Activated naive CD4-positive, alpha-beta T cell treated with anti-CD3 and anti-CD28 coated beads, Interleukin-2, amount 50 U/mL, for 24 hours (primary cell): ENCODE data around the gene OR8B8.
"Not testable (repeated sequence)": the region's sequence is repeated elsewhere in the genome, so short reads cannot be mapped to it uniquely, and the experiment has no call there.

Source experiments
- H3K27ac Mint-ChIP-seq: one replicate; pipeline ENCODE4 v1.8.0; 2021; ENCODE audit warnings: mild to moderate bottlenecking, mixed read lengths
- H3K27me3 Mint-ChIP-seq: one replicate; pipeline ENCODE4 v1.8.0; 2021; ENCODE audit warnings: mixed read lengths
- H3K36me3 Mint-ChIP-seq: one replicate; pipeline ENCODE4 v1.8.0; 2021; ENCODE audit warnings: mixed read lengths
- H3K4me1 Mint-ChIP-seq: one replicate; pipeline ENCODE4 v1.8.0; 2021; ENCODE audit warnings: mixed read lengths
- H3K4me3 Mint-ChIP-seq: one replicate; pipeline ENCODE4 v1.8.0; 2021; ENCODE audit warnings: mild to moderate bottlenecking, mixed read lengths
- H3K9me3 Mint-ChIP-seq: one replicate; pipeline ENCODE4 v1.8.0; 2021; ENCODE audit warnings: mixed read lengths

OR8B8 gene

GRCh38 chr11:124460459-124460858, 15.0 kb upstream of the OR8B8 start:
- H3K4me3 Mint-ChIP-seq = no peak overlapping the region
- no peaks in the 10 kb centered on the region for H3K4me1 Mint-ChIP-seq
- H3K27ac Mint-ChIP-seq = no peak overlapping the region
- H3K36me3 Mint-ChIP-seq = no peaks in the 10 kb centered on the region
- H3K9me3 Mint-ChIP-seq = no peaks in the 10 kb centered on the region
- H3K27me3 Mint-ChIP-seq = peaks cover 4% of the 10 kb centered on the region

- not testable (repeated sequence) for H3K4me3 Mint-ChIP-seq, H3K27me3 Mint-ChIP-seq, H3K4me1 Mint-ChIP-seq, H3K9me3 Mint-ChIP-seq, H3K27ac Mint-ChIP-seq, H3K36me3 Mint-ChIP-seq
These were observed 13.9 kb upstream of the OR8B8 start for GRCh38 chr11:124459379-124459778.

DNA sequence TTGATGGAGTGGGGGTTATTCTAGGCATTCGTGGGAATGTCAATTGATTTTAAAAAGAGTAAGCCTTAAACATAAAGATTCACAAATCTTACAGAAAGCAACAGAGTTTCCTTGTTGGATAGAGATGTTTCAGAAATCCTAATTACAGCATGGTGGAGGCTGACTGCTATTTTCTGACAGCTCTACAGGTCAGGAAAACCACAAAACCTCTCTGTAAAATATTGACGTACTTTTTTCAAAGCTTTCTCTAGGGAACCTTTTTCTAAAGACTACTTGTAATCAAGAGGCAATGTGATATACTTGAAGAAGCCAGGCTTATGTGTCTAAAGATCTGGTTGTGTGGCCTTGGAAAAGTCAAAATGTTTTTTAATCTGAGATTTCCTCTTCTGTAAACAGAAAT, 9.1 kb upstream of the OR8B8 start:
- H3K27ac Mint-ChIP-seq = no peak overlapping the region

GRCh38 chr11:124446916-124447315, 1.4 kb upstream of the OR8B8 start:
- H3K27me3 Mint-ChIP-seq = peaks cover 5% of the 10 kb centered on the region
- H3K4me3 Mint-ChIP-seq = no peak overlapping the region
- no peaks in the 10 kb centered on the region for H3K36me3 Mint-ChIP-seq
- H3K27ac Mint-ChIP-seq = no peak overlapping the region
- no peaks in the 10 kb centered on the region for H3K4me1 Mint-ChIP-seq
- H3K9me3 Mint-ChIP-seq = peaks cover 4% of the 10 kb centered on the region

More for the DNA sequence above, 9.1 kb upstream of the OR8B8 start:
- H3K27me3 Mint-ChIP-seq = peaks cover 3% of the 10 kb centered on the region
- no peaks in the 10 kb centered on the region for H3K36me3 Mint-ChIP-seq
- H3K9me3 Mint-ChIP-seq = peaks cover 4% of the 10 kb centered on the region
- H3K4me1 Mint-ChIP-seq = no peaks in the 10 kb centered on the region
- H3K4me3 Mint-ChIP-seq = no peak overlapping the region

DNA sequence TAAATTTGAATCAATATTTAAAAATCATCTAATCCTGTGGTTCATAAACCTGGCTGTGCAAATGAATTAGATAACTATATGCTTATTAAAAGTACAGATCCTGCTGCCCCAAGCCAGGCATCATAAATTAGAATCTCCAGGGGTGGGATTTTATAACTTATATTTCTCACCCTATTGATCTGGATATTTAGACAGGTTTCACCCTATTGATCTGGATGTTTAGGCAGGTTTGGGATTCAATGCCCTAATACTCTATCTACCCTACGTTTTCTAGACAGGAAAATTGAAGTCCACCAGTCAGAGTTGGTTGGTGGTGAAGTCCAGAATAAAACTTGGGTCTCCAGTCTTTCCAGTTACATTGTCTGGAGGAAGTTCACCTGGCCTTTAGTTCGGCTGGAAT, 2.6 kb downstream of the OR8B8 start:
- Mint-ChIP-seq H3K4me1 (no peaks in the 10 kb centered on the region), H3K27ac (no peak overlapping the region), H3K4me3 (no peak overlapping the region), H3K36me3 (no peaks in the 10 kb centered on the region), H3K9me3 (no peaks in the 10 kb centered on the region), H3K27me3 (peaks cover 9% of the 10 kb centered on the region)

GRCh38 chr11:124442442-124442841, 3.1 kb downstream of the OR8B8 start:
- peaks cover 9% of the 10 kb centered on the region for H3K27me3 Mint-ChIP-seq
- H3K4me3 Mint-ChIP-seq = no peak overlapping the region

GRCh38 chr11:124441519-124441918, 4.0 kb downstream of the OR8B8 start:
- Mint-ChIP-seq H3K27me3 (peaks cover 9% of the 10 kb centered on the region), H3K36me3 (no peaks in the 10 kb centered on the region), H3K4me1 (no peaks in the 10 kb centered on the region), H3K4me3 (no peak overlapping the region), H3K9me3 (no peaks in the 10 kb centered on the region), H3K27ac (no peak overlapping the region)

More at GRCh38 chr11:124442442-124442841, 3.1 kb downstream of the OR8B8 start:
- no peak overlapping the region for H3K27ac Mint-ChIP-seq
- H3K36me3 Mint-ChIP-seq = no peaks in the 10 kb centered on the region
- H3K4me1 Mint-ChIP-seq = no peaks in the 10 kb centered on the region
- no peaks in the 10 kb centered on the region for H3K9me3 Mint-ChIP-seq

- Mint-ChIP-seq H3K27me3 (peaks cover 9% of the 10 kb centered on the region), H3K36me3 (no peaks in the 10 kb centered on the region)
These were observed 4.4 kb downstream of the OR8B8 start for GRCh38 chr11:124441081-124441480.

DNA sequence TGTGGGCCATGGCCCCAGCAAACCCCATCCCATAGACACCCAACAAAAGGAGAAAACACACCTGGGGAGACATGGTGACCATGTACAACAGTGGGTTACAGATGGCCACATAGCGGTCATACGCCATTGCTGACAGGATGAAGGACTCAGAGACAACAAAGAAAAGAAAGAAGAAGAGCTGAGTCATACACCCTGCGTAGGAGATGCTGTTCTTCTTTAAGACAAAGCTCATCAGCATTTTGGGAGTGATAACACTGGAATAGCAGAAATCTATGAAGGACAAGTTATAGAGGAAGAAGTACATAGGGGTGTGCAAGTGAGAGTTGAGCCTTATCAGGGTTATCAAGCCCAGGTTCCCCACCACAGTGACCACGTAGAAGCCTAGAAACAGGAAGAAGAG, 4.9 kb downstream of the OR8B8 start:
- no peak overlapping the region for H3K4me3 Mint-ChIP-seq
- H3K27ac Mint-ChIP-seq = no peak overlapping the region
- no peaks in the 10 kb centered on the region for H3K36me3 Mint-ChIP-seq
- no peaks in the 10 kb centered on the region for H3K9me3 Mint-ChIP-seq
- peaks cover 9% of the 10 kb centered on the region for H3K27me3 Mint-ChIP-seq
- H3K4me1 Mint-ChIP-seq = no peaks in the 10 kb centered on the region

More at GRCh38 chr11:124441081-124441480, 4.4 kb downstream of the OR8B8 start:
- H3K4me3 Mint-ChIP-seq = no peak overlapping the region
- H3K4me1 Mint-ChIP-seq = no peaks in the 10 kb centered on the region
- H3K27ac Mint-ChIP-seq = no peak overlapping the region
- no peaks in the 10 kb centered on the region for H3K9me3 Mint-ChIP-seq

DNA sequence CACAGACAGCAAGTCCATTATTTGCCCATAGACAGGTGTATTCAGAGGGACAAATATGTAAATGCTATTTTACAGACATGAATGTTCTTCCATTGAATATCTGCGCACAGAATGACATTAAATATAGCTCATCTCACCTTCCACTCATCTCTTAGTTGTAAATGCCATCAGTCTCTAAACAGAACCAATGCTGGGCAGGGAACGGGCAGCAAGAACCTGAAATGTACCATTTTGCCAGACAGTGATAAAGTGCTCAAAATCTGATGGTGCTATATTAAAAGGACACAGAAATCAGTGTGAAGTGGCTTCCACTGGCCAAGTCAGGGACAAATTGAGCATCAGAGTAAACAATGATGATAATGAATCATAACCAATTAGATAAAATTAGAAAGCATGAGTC, 10.8 kb downstream of the OR8B8 start:
- H3K4me1 Mint-ChIP-seq = no peaks in the 10 kb centered on the region
- H3K9me3 Mint-ChIP-seq = peaks cover 2% of the 10 kb centered on the region
- H3K27me3 Mint-ChIP-seq = peaks cover 10% of the 10 kb centered on the region
- no peak overlapping the region for H3K27ac Mint-ChIP-seq
- no peaks in the 10 kb centered on the region for H3K36me3 Mint-ChIP-seq
- H3K4me3 Mint-ChIP-seq = no peak overlapping the region

DNA sequence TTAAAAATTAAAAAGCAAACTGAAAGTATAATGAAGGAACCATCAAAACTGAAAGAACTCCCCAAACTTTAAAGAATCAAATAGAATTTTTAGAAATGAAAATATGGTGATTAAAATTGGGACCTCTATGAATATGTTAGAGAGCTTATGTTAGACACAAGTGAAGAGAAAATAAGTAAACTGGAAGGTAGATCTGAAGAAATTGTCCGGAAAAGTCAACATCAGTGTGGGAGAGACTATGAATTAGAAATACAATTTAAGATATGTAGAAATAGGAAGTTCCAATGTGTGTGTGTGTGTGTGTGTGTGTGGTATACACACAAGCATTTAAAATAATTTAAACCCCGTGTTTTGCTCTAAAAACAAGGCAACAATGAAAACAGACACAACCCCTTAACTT, 15.9 kb downstream of the OR8B8 start:
- peaks cover 3% of the 10 kb centered on the region for H3K27me3 Mint-ChIP-seq
- H3K4me3 Mint-ChIP-seq = no peak overlapping the region
- H3K4me1 Mint-ChIP-seq = no peaks in the 10 kb centered on the region
- no peak overlapping the region for H3K27ac Mint-ChIP-seq
- H3K9me3 Mint-ChIP-seq = peaks cover 6% of the 10 kb centered on the region
- peaks cover 2% of the 10 kb centered on the region for H3K36me3 Mint-ChIP-seq

- H3K27ac Mint-ChIP-seq = no peak within 1 kb of the TSS
- no peaks in the 10 kb centered on the region for H3K4me1 Mint-ChIP-seq
- peaks cover 3% of the 10 kb centered on the region for H3K27me3 Mint-ChIP-seq
- H3K4me3 Mint-ChIP-seq = no peak within 1 kb of the TSS
- peaks cover 2% of the 10 kb centered on the region for H3K9me3 Mint-ChIP-seq
- no peaks in the 10 kb centered on the region for H3K36me3 Mint-ChIP-seq
These were observed 21.0 kb downstream of the OR8B8 start, which contains the start of gene OR8B4 for GRCh38 chr11:124424384-124424921. Gene OR8B4, minus strand, starts transcription at chr11:124424871. Its CDS starts 0 bp downstream, at chr11:124424871.

GRCh38 chr11:124421043-124421442, 24.5 kb downstream of the OR8B8 start:
- peaks cover 8% of the 10 kb centered on the region for H3K27me3 Mint-ChIP-seq
- no peaks in the 10 kb centered on the region for H3K36me3 Mint-ChIP-seq
- H3K4me3 Mint-ChIP-seq = no peak overlapping the region
- H3K27ac Mint-ChIP-seq = no peak overlapping the region
- H3K4me1 Mint-ChIP-seq = no peaks in the 10 kb centered on the region
- H3K9me3 Mint-ChIP-seq = no peaks in the 10 kb centered on the region

- Mint-ChIP-seq H3K4me1 (no peaks in the 10 kb centered on the region), H3K27me3 (peaks cover 10% of the 10 kb centered on the region), H3K36me3 (no peaks in the 10 kb centered on the region), H3K9me3 (no peaks in the 10 kb centered on the region), H3K27ac (no peak overlapping the region), H3K4me3 (no peak overlapping the region)
These were observed 30.1 kb downstream of the OR8B8 start for GRCh38 chr11:124415356-124415923.

- Mint-ChIP-seq H3K27me3 (peaks cover 14% of the 10 kb centered on the region), H3K36me3 (no peaks in the 10 kb centered on the region), H3K4me3 (no peak overlapping the region), H3K9me3 (no peaks in the 10 kb centered on the region), H3K4me1 (no peaks in the 10 kb centered on the region), H3K27ac (no peak overlapping the region)
These were observed 35.6 kb downstream of the OR8B8 start for GRCh38 chr11:124409906-124410305.

DNA sequence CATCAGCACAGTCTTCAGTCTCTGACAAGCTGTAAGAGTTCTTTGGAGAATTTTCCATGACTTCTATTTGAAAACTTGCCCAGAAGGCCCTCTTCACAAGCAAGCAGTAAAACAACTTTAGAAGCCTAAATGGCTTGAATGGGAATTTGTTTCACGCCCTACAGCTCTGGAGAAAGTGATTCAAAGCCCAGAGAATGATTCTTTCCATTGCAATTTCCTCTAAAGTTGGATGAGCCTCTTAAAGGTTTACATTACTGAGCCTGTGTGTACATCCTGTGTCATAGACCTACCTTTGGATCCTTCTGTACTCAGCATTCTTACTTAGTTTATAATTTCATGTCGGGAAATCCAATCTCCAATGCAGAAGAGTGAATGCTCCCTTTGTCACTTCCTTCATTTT, 39.9 kb downstream of the OR8B8 start:
- Mint-ChIP-seq H3K36me3 (no peaks in the 10 kb centered on the region), H3K27me3 (peaks cover 9% of the 10 kb centered on the region), H3K9me3 (no peaks in the 10 kb centered on the region), H3K27ac (no peak overlapping the region), H3K4me1 (no peaks in the 10 kb centered on the region), H3K4me3 (no peak overlapping the region)

DNA sequence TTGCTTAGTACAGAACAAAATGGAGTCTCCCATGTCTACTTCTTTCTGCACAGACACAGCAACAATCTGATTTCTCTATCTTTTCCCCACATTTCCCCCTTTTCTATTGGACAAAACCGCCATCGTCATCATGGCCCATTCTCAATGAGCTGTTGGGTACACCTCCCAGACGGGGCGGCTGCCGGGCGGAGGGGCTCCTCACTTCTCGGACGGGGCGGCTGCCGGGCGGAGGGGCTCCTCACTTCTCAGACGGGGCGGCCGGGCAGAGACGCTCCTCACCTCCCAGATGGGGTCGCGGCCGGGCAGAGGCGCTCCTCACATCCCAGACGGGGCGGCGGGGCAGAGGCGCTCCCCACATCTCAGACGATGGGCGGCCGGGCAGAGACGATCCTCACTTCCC, 42.3 kb downstream of the OR8B8 start:
- not testable (repeated sequence) for H3K4me1 Mint-ChIP-seq, H3K27ac Mint-ChIP-seq, H3K4me3 Mint-ChIP-seq, H3K36me3 Mint-ChIP-seq, H3K9me3 Mint-ChIP-seq, H3K27me3 Mint-ChIP-seq
